ENCODE results near the gene MXRA5. TPM values are rescaled to one million over a fixed set of nuclear protein-coding genes. Genes with fewer than 3 reads are reported as not detected.

Gene MXRA5
- total and polyA plus RNA-seq, 2 donors (not counting 3 experiments of a cell fraction or from before 2014, with no cell fraction given) = not detected

- FAIRE-seq = no peak
- Histone ChIP-seq H3K36me3 (ENCODE audit: control insufficient read depth in 2 of 2, extremely low read depth in 1 of 2, insufficient read depth in 2 of 2, low read length in 2 of 2) (no peaks in the 10 kb centered on the region), H4K20me1 (replicated peaks; ENCODE audit: control insufficient read depth, extremely low read depth, insufficient read depth, low read length) (no peaks in the 10 kb centered on the region), H3K4me3 (replicated peaks in 1 of 3; ENCODE audit: insufficient read depth in 1 of 3, low read depth in 1 of 3, low read length in 3 of 3) (no peak overlapping the region), H3K27ac (ENCODE audit: insufficient read depth, low read depth, low read length) (no peak overlapping the region), H3K4me2 (ENCODE audit: insufficient read depth, low read length) (no peak overlapping the region), H3K4me1 (ENCODE audit: control insufficient read depth, extremely low read depth, insufficient read depth, low read length) (no peaks in the 10 kb centered on the region), H2AFZ (ENCODE audit: low read depth, low read length) (no peak overlapping the region), H3K27me3 (ENCODE audit: control insufficient read depth in 2 of 2, insufficient read depth in 2 of 2, low read length in 2 of 2) (no peaks in the 10 kb centered on the region), H3K9me1 (replicated peaks; ENCODE audit: control insufficient read depth, extremely low read depth, insufficient read depth, low read length) (no peaks in the 10 kb centered on the region), H3K9ac (replicated peaks; ENCODE audit: extremely low read depth, insufficient read depth, low read length) (no peak overlapping the region), H3K79me2 (ENCODE audit: control insufficient read depth, insufficient read depth, low read length) (no peaks in the 10 kb centered on the region), H3K9me3 (replicated peaks; ENCODE audit: control insufficient read depth, insufficient read depth, low read length) (no peaks in the 10 kb centered on the region)
- no TSS peak for BruUV-seq (replicated peaks)
- TF ChIP-seq JUN (IDR thresholded peaks at IDR 0.05; ENCODE audit: borderline replicate concordance, insufficient read depth, insufficient read length, low read depth) = no peak
- no peak for TF ChIP-seq MAX (IDR thresholded peaks at IDR 0.05; ENCODE audit: insufficient read depth, insufficient read length)
- TF ChIP-seq GATA2 (IDR thresholded peaks at IDR 0.05; ENCODE audit: insufficient read depth, insufficient read length, low read depth, low read length) = no peak
- TF ChIP-seq POLR2A (IDR thresholded peaks at IDR 0.05; ENCODE audit: low read depth, low read length) = no peak
- no peak for TF ChIP-seq EZH2 (IDR thresholded peaks at IDR 0.05; ENCODE audit: borderline replicate concordance, low read depth, low read length, severe bottlenecking)
- no peak for TF ChIP-seq CTCF (IDR thresholded peaks at IDR 0.05; ENCODE audit: extremely low read depth in 1 of 2, insufficient read depth in 1 of 2, low read depth in 1 of 2, low read length in 2 of 2)
- no peak for TF ChIP-seq MYC (IDR thresholded peaks at IDR 0.05; ENCODE audit: low read depth, low read length)
- no peak for TF ChIP-seq FOS (IDR thresholded peaks at IDR 0.05; ENCODE audit: borderline replicate concordance, insufficient read depth, low read length)
- no peak for TF ChIP-seq POLR2AphosphoS5 (IDR thresholded peaks at IDR 0.05; ENCODE audit: insufficient read depth, low read depth, low read length)
- ChIA-PET CTCF (no interaction called here), POLR2A (no interaction called here)
- intact Hi-C loops (cut with micrococcal nuclease) (no loop called here), dilution Hi-C loops (cut with MboI; ENCODE audit: extremely low pct_ligation_motif_present, low sequenced_read_pairs) (no loop called here)
- no peak for DNase-seq (ENCODE audit: low read depth, low spot score)
Observed at GRCh38 chrX:3362956-3363355, 16.5 kb upstream of the MXRA5 start.
